Left colon (tissue), 2 donors: Measurements from ENCODE around the gene ZNF222. TPM values are rescaled to one million over a fixed set of nuclear protein-coding genes. Genes with fewer than 3 reads are reported as not detected.

Experiments
- ATAC-seq: fragments of 200-7000 bp; cut with Tn5 transposase; one replicate; pipeline ENCODE4 v1.9.1; 2020; ENCODE audit warnings: mild to moderate bottlenecking, moderate library complexity
- DNase-seq, 2 donors: peaks; one replicate each; pipeline ENCODE4 v3.0.0-alpha.2; 2020
- intact Hi-C, 2 donors: fragments of 100-400 bp; cut with DNase I in 1 of 2; cut with micrococcal nuclease in 1 of 2; formaldehyde crosslinking; loops; one replicate each; pipeline versions ENCODE4 v1.11.2 to v1.14.0; 2022; cut with DNase I, micrococcal nuclease
- total RNA-seq, 2 donors: library from RNA; stranded (reverse); fragmentation: NEBNext Ultra II Directional; extraction: Animal tissue kit (Norgen Biotek cat#: 25700); gene quantifications; one replicate each; pipeline ENCODE4 v1.2.1, GENCODE V29; 2021
- donor health status: DM: no; HTN: no; CAD: no.
- donor health status: DM: yes; HTN: yes; CAD: no.

The ZNF222 gene
- total RNA-seq, 2 donors from 2014 or later = 1.8 to 2.7 TPM

- ATAC-seq (peak; percentile 82), DNase-seq (peak; percentile 49 to 72)
- intact Hi-C loops = loop anchor here in 1 of 2 donors (2.0 kb wide), 1 partner anchor 66 kb away; the partner anchor contains the start of gene ZNF155
Measured at GRCh38 chr19:44050740-44051649, 25.8 kb downstream of the ZNF222 start.

DNA sequence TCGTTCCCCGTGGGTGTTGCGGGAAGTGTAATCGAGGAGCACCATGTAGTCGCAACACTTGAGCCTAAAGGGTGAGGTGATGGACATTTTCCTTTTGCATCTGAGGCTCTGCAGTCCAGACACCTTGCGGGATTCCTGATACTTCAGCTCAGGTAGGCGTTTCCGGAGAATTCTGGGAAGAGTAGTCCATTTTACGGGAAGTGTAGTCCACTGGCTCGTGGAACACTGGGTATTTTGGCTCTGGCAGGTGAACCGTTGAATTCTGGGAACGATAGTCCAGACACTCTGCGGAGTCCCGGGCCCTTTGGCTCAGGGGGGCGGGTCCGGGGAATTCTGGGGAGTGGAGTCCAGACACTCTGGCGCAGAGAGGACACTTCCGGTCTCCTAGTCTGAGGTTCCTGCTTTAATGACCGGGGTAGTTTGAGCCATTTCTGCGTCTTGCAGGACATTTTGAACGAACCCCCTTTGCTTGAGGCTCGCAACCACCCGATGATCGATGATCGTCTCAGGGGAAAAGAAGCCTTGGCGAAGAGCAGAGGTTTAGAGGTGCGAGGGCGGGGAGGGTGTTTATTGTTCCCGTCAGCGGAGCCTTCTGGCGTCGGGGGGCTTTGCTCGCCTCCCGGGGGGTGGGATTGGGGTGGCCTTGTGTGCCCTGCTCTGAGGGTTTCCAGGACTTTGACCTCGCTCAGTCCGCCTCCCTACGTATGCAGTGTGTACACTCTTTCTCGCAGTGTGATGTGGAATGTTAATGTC lies 26.6 kb downstream of the ZNF222 start, which contains the start of gene ZNF223:
Gene ZNF223 (plus strand): TSS at position 387 of the 753 bp plus-strand sequence. CDS start 3,141 bp downstream, outside the sequence.
- intact Hi-C loops = loop anchor here in 1 of 2 donors (2.0 kb wide), 1 partner anchor 67 kb away; the partner anchor contains the start of gene ZNF155
- peak; percentile 93 to 97 for DNase-seq

DNA sequence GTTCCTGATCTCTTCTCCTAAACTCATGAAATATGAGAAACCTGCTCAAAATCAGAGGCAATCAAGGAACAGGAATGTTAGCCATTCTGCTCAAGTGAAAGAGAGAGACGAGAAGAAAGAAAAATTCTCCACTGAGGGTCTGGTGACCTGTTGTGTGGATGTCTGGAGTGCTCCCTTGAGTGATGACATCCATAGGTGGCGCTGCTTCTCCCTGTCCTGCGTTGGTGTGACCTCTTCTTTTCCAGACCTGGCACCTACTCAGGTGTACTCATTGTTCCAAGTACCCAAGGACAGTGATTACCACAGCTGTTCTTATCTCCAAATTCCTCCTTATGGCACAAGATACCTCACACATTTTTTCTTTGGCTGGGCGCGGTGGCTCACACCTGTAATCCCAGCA lies 30.7 kb downstream of the ZNF222 start:
- DNase-seq (no peak), ATAC-seq (no peak)
- intact Hi-C loops = no loop called here

More for the DNA sequence above, 26.6 kb downstream of the ZNF222 start, which contains the start of gene ZNF223:
- peak; percentile 98 for ATAC-seq

DNA sequence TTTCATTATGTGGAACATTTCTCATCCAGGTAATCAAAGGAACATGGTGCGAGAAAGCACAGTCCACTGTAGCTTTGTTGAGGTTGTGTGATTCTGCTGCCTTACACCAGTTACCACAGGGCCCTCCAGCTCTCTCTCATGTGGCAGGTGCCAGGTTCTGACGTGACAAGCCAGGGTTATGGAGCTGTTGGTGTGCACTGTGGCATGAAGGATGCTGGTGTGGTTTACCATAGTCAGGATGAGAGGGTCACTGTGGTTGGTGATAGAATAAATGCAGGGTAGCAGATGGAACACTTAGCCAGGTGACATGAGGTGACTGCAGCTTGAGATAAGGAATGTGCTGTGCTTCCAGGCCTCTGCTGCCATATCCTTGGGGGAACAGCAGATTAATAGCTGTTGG lies 34.0 kb downstream of the ZNF222 start:
- DNase-seq = no peak
- intact Hi-C loops = no loop called here
- ATAC-seq = no peak

DNA sequence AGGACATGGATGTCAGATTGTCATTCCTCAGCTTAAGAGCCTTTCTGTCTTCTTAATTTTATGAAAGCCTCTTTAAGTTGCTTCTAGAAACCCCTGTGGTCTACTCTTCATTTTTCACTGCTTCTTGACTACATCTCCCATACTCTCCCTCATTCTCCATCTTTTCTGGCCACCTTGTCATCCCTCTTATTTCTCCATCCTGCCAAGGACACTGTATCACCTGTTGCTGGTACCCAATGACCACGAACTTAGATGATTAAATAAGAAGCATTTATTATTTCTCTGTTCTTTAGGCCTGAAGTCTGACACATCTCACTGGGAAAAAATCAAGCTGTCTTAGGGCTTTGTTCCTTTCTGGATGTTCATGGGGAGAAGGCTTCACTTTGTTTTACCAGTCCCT lies 35.9 kb downstream of the ZNF222 start:
- no peak for DNase-seq
- intact Hi-C loops = no loop called here
- no peak for ATAC-seq

- DNase-seq = no peak
- intact Hi-C loops = no loop called here
- ATAC-seq = no peak
Measured at GRCh38 chr19:44066305-44066704, 41.1 kb downstream of the ZNF222 start.

DNA sequence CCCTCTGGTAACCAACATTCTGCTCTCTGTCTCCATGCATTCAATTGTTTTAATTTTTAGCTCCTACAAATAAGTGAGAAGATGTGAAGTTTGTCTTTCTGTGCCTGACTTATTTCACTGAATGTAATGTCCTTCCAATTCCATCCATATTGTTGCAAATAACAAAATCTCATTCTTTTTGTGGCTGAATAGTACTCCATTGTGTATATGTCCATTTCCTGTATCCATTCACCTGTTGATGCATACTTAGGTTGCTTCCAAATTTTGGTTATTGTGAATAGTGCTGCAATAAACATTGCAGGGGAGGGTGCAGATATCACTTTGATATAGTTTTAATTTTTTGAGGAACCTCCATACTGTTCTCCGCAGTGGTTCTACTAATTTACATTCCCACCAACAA lies 44.2 kb downstream of the ZNF222 start:
- intact Hi-C loops = no loop called here
- DNase-seq (no peak), ATAC-seq (no peak)

- DNase-seq (peak; percentile 86 to 91), ATAC-seq (peak; percentile 100)
- intact Hi-C loops = no loop called here
Measured at GRCh38 chr19:44071824-44072542, 46.8 kb downstream of the ZNF222 start, which contains the start of gene ZNF284. Gene ZNF284, plus strand, starts transcription at chr19:44072159. Its CDS starts 4,231 bp downstream, at chr19:44076390.

GRCh38 chr19:44072543-44073401 lies 47.6 kb downstream of the ZNF222 start:
- no peak for DNase-seq
- intact Hi-C loops = no loop called here
- ATAC-seq = peak; percentile 19

GRCh38 chr19:44076325-44076724 lies 51.1 kb downstream of the ZNF222 start:
- DNase-seq (no peak), ATAC-seq (no peak)
- intact Hi-C loops = no loop called here

Other genes with a start within 250 kb of the ZNF222 start
- gene KCNN4, start 244.4 kb upstream of the ZNF222 start, total RNA-seq = 10 to 100 TPM; 21.2 to 45.6 TPM
- 1 to 10 TPM in 1 of 2 donors, under 1 TPM in 1; 0.70 to 3.5 TPM for gene LYPD5, start 222.9 kb upstream of the ZNF222 start, total RNA-seq
- gene ZNF283, start 198.1 kb upstream of the ZNF222 start, total RNA-seq = 10 to 100 TPM in 1 of 2 donors, 1 to 10 TPM in 1; 8.1 to 11.5 TPM
- gene ZNF404, start 141.4 kb upstream of the ZNF222 start, total RNA-seq = 1 to 10 TPM in 1 of 2 donors, under 1 TPM in 1; 0.92 to 1.3 TPM
- 1 to 10 TPM; 8.9 to 9.2 TPM for gene ZNF45, start 90.1 kb upstream of the ZNF222 start, total RNA-seq
- gene ZNF221, start 74.2 kb upstream of the ZNF222 start, total RNA-seq = 1 to 10 TPM; 1.4 to 2.1 TPM
- 1 to 10 TPM; 6.9 to 7.1 TPM for gene ZNF155, start 41.2 kb upstream of the ZNF222 start, total RNA-seq
- gene ZNF230, start 22.4 kb upstream of the ZNF222 start, total RNA-seq = 1 to 10 TPM; 3.3 to 3.9 TPM
- gene ZNF223, start 26.7 kb downstream of the ZNF222 start, total RNA-seq = 1 to 10 TPM; 5.0 to 8.4 TPM
- gene ZNF284, start 46.8 kb downstream of the ZNF222 start, total RNA-seq = 1 to 10 TPM; 1.6 to 2.1 TPM
- gene ZNF224, start 69.0 kb downstream of the ZNF222 start, total RNA-seq = 10 to 100 TPM; 22.3 to 25.8 TPM
- gene ZNF225, start 88.0 kb downstream of the ZNF222 start, total RNA-seq = 1 to 10 TPM; 3.7 to 3.9 TPM
- gene ZNF234, start 116.2 kb downstream of the ZNF222 start, total RNA-seq = 1 to 10 TPM; 7.6 to 7.7 TPM
- gene ZNF226, start 139.7 kb downstream of the ZNF222 start, total RNA-seq = 10 to 100 TPM; 16.1 to 20.3 TPM
- 10 to 100 TPM; 10.1 to 13.5 TPM for gene ZNF227, start 187.2 kb downstream of the ZNF222 start, total RNA-seq
- 1 to 10 TPM; 1.5 to 1.7 TPM for gene ZNF233, start 234.5 kb downstream of the ZNF222 start, total RNA-seq